DMS153 (cell line): Measurements from ENCODE around the gene IGF2.
"Not testable (repeated sequence)": the region's sequence is repeated elsewhere in the genome, so short reads cannot be mapped to it uniquely, and the experiment has no call there.

Experiments used
- DNase-seq: peaks from one replicate; lab custom pipeline; 2025; lab: John Stamatoyannopoulos, UW

IGF2 gene

GRCh38 chr11:2139123-2139521 is at the start of gene IGF2:
Gene IGF2 (minus strand): TSS chr11:2139389. CDS start chr11:2135523, 3,866 bp downstream.
- no peak for DNase-seq

- no peak for DNase-seq
Observed at GRCh38 chr11:2188745-2189144, 49.6 kb upstream of the IGF2 start.

GRCh38 chr11:2187280-2187707 is 48.1 kb upstream of the IGF2 start:
- DNase-seq, result no peak

- DNase-seq, result peak; percentile 54
Observed at GRCh38 chr11:2186669-2187279, 47.6 kb upstream of the IGF2 start.

- no peak for DNase-seq
Observed at GRCh38 chr11:2185324-2186085, 46.3 kb upstream of the IGF2 start.

GRCh38 chr11:2182692-2183474 is 43.7 kb upstream of the IGF2 start:
- DNase-seq, result no peak

GRCh38 chr11:2182075-2182474 is 42.9 kb upstream of the IGF2 start:
- no peak for DNase-seq

- DNase-seq, result no peak
Observed at GRCh38 chr11:2180789-2181370, 41.7 kb upstream of the IGF2 start.

GRCh38 chr11:2180347-2180746 is 41.2 kb upstream of the IGF2 start:
- DNase-seq, result no peak

GRCh38 chr11:2179516-2179915 is 40.3 kb upstream of the IGF2 start:
- DNase-seq, result no peak

GRCh38 chr11:2178906-2179494 is 39.8 kb upstream of the IGF2 start:
- DNase-seq, result no peak

- DNase-seq, result not testable (repeated sequence)
Observed at GRCh38 chr11:2178055-2178773, 39.0 kb upstream of the IGF2 start.

- DNase-seq, result no peak
Observed at GRCh38 chr11:2177076-2177475, 37.9 kb upstream of the IGF2 start.

- DNase-seq, result no peak
Observed at GRCh38 chr11:2176389-2176900, 37.3 kb upstream of the IGF2 start.

- no peak for DNase-seq
Observed at GRCh38 chr11:2175659-2176058, 36.5 kb upstream of the IGF2 start.

- DNase-seq, result no peak
Observed at GRCh38 chr11:2174361-2174760, 35.2 kb upstream of the IGF2 start.

- no peak for DNase-seq
Observed at GRCh38 chr11:2173761-2174160, 34.6 kb upstream of the IGF2 start.

- no peak for DNase-seq
Observed at GRCh38 chr11:2173150-2173693, 34.0 kb upstream of the IGF2 start.

GRCh38 chr11:2172676-2173075 is 33.5 kb upstream of the IGF2 start:
- no peak for DNase-seq

GRCh38 chr11:2171591-2172003 is 32.4 kb upstream of the IGF2 start, which contains the start of gene TH:
Gene TH (minus strand): TSS chr11:2171815. CDS start chr11:2171786, 29 bp downstream.
- DNase-seq, result no peak
